GM11168 (cell line): ENCODE data around the gene FBXL14.
"Not testable (repeated sequence)": the region's sequence is repeated elsewhere in the genome, so short reads cannot be mapped to it uniquely, and the experiment has no call there.

Experiments used
- in situ Hi-C: fragments of 300-500 bp; cut with MboI; formaldehyde crosslinking; loops from one replicate; pipeline ENCODE4 v1.12.0; 2022; ENCODE audit warnings: low sequenced_read_pairs; ENCODE audit not compliant: unreplicated experiment

Gene FBXL14

GRCh38 chr12:1622406-1622805, 28.0 kb upstream of the FBXL14 start:
- in situ Hi-C loops = no loop called here

- in situ Hi-C loops = no loop called here
Observed at GRCh38 chr12:1620092-1620491, 25.7 kb upstream of the FBXL14 start.

- in situ Hi-C loops = no loop called here
Observed at GRCh38 chr12:1619587-1619986, 25.2 kb upstream of the FBXL14 start.

- in situ Hi-C loops = no loop called here
Observed at GRCh38 chr12:1619159-1619558, 24.8 kb upstream of the FBXL14 start.

GRCh38 chr12:1618489-1618888, 24.1 kb upstream of the FBXL14 start:
- in situ Hi-C loops = no loop called here

GRCh38 chr12:1616233-1617066, 22.1 kb upstream of the FBXL14 start:
- in situ Hi-C loops = no loop called here

GRCh38 chr12:1614360-1614759, 20.0 kb upstream of the FBXL14 start:
- in situ Hi-C loops = no loop called here

- in situ Hi-C loops = no loop called here
Observed at GRCh38 chr12:1613860-1614259, 19.5 kb upstream of the FBXL14 start.

GRCh38 chr12:1611803-1612572, 17.6 kb upstream of the FBXL14 start:
- in situ Hi-C loops = no loop called here

GRCh38 chr12:1610072-1610643, 15.8 kb upstream of the FBXL14 start:
- in situ Hi-C loops = no loop called here

GRCh38 chr12:1608713-1609119, 14.3 kb upstream of the FBXL14 start:
- in situ Hi-C loops = no loop called here

- in situ Hi-C loops = no loop called here
Observed at GRCh38 chr12:1607940-1608712, 13.7 kb upstream of the FBXL14 start.

GRCh38 chr12:1606021-1606622, 11.7 kb upstream of the FBXL14 start:
- in situ Hi-C loops = no loop called here

- in situ Hi-C loops = no loop called here
Observed at GRCh38 chr12:1605129-1606020, 11.0 kb upstream of the FBXL14 start.

GRCh38 chr12:1604464-1604863, 10.1 kb upstream of the FBXL14 start:
- in situ Hi-C loops = no loop called here

- in situ Hi-C loops = no loop called here
Observed at GRCh38 chr12:1603269-1603993, 9.1 kb upstream of the FBXL14 start.

GRCh38 chr12:1602706-1603105, 8.3 kb upstream of the FBXL14 start:
- in situ Hi-C loops = not testable (repeated sequence)

- in situ Hi-C loops = no loop called here
Observed at GRCh38 chr12:1598757-1599156, 4.4 kb upstream of the FBXL14 start.
